ENCODE results near the gene BCAN. TPM values are rescaled to one million over a fixed set of nuclear protein-coding genes. Genes with fewer than 3 reads are reported as not detected.

BCAN gene
- total RNA-seq, 1 experiment from 2014 or later = 1.2 TPM

DNA sequence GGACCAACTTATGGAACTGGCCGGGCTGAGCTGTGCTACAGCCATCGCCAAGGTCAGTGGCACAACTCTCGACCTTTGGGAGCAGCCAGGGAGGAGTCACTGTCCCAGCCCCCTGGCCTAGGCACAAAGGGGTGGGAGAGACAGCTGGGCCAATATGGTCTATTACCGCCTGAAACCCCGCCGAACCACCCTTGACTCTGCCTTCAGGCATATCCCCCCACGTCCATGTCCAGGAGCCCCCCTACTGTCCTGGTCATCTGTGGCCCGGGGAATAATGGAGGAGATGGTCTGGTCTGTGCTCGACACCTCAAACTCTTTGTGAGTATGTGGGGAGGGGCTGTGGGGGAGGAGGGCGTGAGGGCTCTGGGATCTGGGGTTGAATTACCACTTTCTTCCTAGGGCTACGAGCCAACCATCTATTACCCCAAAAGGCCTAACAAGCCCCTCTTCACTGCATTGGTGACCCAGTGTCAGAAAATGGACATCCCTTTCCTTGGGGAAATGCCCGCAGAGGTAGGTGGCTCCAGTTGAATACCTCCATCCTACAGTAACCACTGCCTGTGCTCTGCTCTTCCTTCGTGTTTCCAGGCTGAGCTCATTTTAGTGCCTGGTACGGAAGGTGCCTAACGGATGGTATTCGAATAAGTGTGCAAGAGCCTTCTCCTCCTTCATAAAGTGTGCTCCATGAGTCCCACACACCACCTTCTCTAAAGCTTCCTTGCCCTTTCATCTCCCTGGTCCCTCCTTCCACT, 49.6 kb upstream of the BCAN start:
- Mint-ChIP-seq H3K9me3 (no peaks in the 10 kb centered on the region), H3K4me3 (peak overlapping the region; percentile 79 to 86), H3K36me3 (ENCODE audit: insufficient read depth in 1 of 3, low read depth in 3 of 3) (peaks cover 21 to 50% (median 39%) of the 10 kb centered on the region in 3 experiments; a peak in 6 of 7 replicates), H3K27ac (peak overlapping the region in 2 of 3 experiments; percentile 9 to 45; a peak in 2 of 7 replicates), H3K4me1 (peaks cover 16 to 17% of the 10 kb centered on the region in 2 experiments), H3K27me3 (ENCODE audit: low read depth) (no peaks in the 10 kb centered on the region)
- WGBS (ENCODE audit: extremely low coverage, insufficient read length, low lambda C conversion rate) = no CpG with 5 or more reads among the region's 16 CpGs
- Histone ChIP-seq H2BK15ac (ENCODE audit: low read depth, low read length) (no peak overlapping the region), H3K23ac (ENCODE audit: insufficient read length, low read depth, low read length) (no peak overlapping the region), H4K5ac (ENCODE audit: insufficient read length, low read depth, low read length) (no peak overlapping the region), H2BK12ac (ENCODE audit: insufficient read length, low read depth, low read length) (no peak overlapping the region), H3K14ac (ENCODE audit: insufficient read depth, low read length) (peak overlapping the region; percentile 82; the same call in 1 of the 2 replicates), H3K4me1 (ENCODE audit: insufficient read depth, low read length) (no peaks in the 10 kb centered on the region), H3K9me3 (ENCODE audit: control insufficient read depth, low read depth, low read length) (no peaks in the 10 kb centered on the region), H3T11ph (ENCODE audit: low read length) (no peak overlapping the region), H3K79me1 (ENCODE audit: insufficient read depth, low read depth, low read length, poor library complexity, severe bottlenecking) (no peaks in the 10 kb centered on the region), H3K4ac (ENCODE audit: low read depth, low read length) (no peak overlapping the region), H2AFZ (ENCODE audit: low read length) (no peak overlapping the region), H3K79me2 (ENCODE audit: insufficient read depth, low read length) (no peaks in the 10 kb centered on the region), H2BK120ac (ENCODE audit: low read depth, low read length, poor library complexity, severe bottlenecking) (no peak overlapping the region), H2BK20ac (ENCODE audit: low read depth, low read length, poor library complexity, severe bottlenecking) (no peak overlapping the region), H3K9ac (ENCODE audit: extremely low read depth, insufficient read length, low read length) (peak overlapping the region; percentile 63), H4K20me1 (ENCODE audit: control insufficient read depth, insufficient read depth, insufficient read length) (peaks cover 2% of the 10 kb centered on the region), H3K27ac (ENCODE audit: insufficient read length, low read depth, low read length) (no peak overlapping the region), H4K91ac (ENCODE audit: insufficient read length, low read depth, low read length) (no peak overlapping the region), H3K18ac (ENCODE audit: insufficient read length, low read depth, low read length) (no peak overlapping the region), H3K4me2 (ENCODE audit: insufficient read depth, insufficient read length, low read length) (peak overlapping the region; percentile 74), H2AK5ac (ENCODE audit: insufficient read length, low read length) (no peak overlapping the region), H2BK5ac (ENCODE audit: insufficient read length, low read length) (no peak overlapping the region), H3K27me3 (ENCODE audit: insufficient read depth, low read length) (no peaks in the 10 kb centered on the region), H3K23me2 (ENCODE audit: insufficient read length, low read depth, low read length, poor library complexity, severe bottlenecking) (peaks cover 3% of the 10 kb centered on the region), H3K56ac (ENCODE audit: insufficient read length, low read depth, low read length) (no peak overlapping the region), H4K8ac (replicated peaks; ENCODE audit: insufficient read length, low read depth, low read length) (no peak overlapping the region)
- no peak for DNase-seq
- TF ChIP-seq, protein P1, sequence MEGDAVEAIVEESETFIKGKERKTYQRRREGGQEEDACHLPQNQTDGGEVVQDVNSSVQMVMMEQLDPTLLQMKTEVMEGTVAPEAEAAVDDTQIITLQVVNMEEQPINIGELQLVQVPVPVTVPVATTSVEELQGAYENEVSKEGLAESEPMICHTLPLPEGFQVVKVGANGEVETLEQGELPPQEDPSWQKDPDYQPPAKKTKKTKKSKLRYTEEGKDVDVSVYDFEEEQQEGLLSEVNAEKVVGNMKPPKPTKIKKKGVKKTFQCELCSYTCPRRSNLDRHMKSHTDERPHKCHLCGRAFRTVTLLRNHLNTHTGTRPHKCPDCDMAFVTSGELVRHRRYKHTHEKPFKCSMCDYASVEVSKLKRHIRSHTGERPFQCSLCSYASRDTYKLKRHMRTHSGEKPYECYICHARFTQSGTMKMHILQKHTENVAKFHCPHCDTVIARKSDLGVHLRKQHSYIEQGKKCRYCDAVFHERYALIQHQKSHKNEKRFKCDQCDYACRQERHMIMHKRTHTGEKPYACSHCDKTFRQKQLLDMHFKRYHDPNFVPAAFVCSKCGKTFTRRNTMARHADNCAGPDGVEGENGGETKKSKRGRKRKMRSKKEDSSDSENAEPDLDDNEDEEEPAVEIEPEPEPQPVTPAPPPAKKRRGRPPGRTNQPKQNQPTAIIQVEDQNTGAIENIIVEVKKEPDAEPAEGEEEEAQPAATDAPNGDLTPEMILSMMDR (conservative IDR thresholded peaks at IDR 0.05) = no peak
